CD4-positive, alpha-beta memory T cell (primary cell): ENCODE measurements around the gene ITPR3. TPM values are rescaled to one million over a fixed set of nuclear protein-coding genes. Genes with fewer than 3 reads are reported as not detected.

ENCODE experiments used
- CTCF ChIA-PET: fragments of 350-600 bp; sonication (Branson Sonifier 250); formaldehyde crosslinking; loops from one replicate; lab custom pipeline; 2021; ENCODE audit warnings: inconsistent platforms; ENCODE audit not compliant: partially characterized antibody; lab: Charles Lee
- POLR2A ChIA-PET: fragments of 350-600 bp; sonication (Branson Sonifier 250); formaldehyde crosslinking; loops from one replicate; lab custom pipeline; 2021; ENCODE audit not compliant: partially characterized antibody; lab: Charles Lee
- DNase-seq, 5 donors: peaks; one replicate each; pipeline versions ENCODE4 v3.0.0 to v3.0.0-alpha.2; 2020 to 2022; ENCODE audit warnings: mixed read lengths in 1 of 5
- H3K27ac ChIP-seq: one replicate; pipeline ENCODE4 v1.7.0; 2013; ENCODE audit warnings: low read depth, low read length
- H3K27me3 ChIP-seq: 2 replicates; pipeline ENCODE4 v1.7.0; 2013; ENCODE audit warnings: mild to moderate bottlenecking, low read length, moderate library complexity; ENCODE audit not compliant: insufficient read depth
- H3K36me3 ChIP-seq: 2 replicates; pipeline ENCODE4 v1.7.0; 2013; ENCODE audit warnings: mild to moderate bottlenecking, low read length, moderate library complexity; ENCODE audit not compliant: insufficient read depth
- H3K4me1 ChIP-seq: 2 replicates; pipeline ENCODE4 v1.7.0; 2013; ENCODE audit warnings: mild to moderate bottlenecking, low read length, moderate library complexity; ENCODE audit not compliant: insufficient read depth
- H3K4me3 ChIP-seq, 2 donors: one replicate each; pipeline ENCODE4 v1.7.0; 2013; ENCODE audit warnings: low read length in 2 of 2, mild to moderate bottlenecking in 1 of 2
- H3K9me3 ChIP-seq, 2 donors: one replicate each; pipeline ENCODE4 v1.7.0; 2013; ENCODE audit warnings: low read length in 2 of 2, control low read depth in 1 of 2; ENCODE audit not compliant: control insufficient read depth in 1 of 2
- H3K27ac Mint-ChIP-seq, 7 donors: one replicate each; pipeline ENCODE4 v1.8.0; 2020 to 2021; ENCODE audit warnings: mixed read lengths in 7 of 7, mild to moderate bottlenecking in 6 of 7, inconsistent platforms in 3 of 7, moderate library complexity in 3 of 7
- H3K27me3 Mint-ChIP-seq, 2 donors: one replicate each; pipeline ENCODE4 v1.8.0; 2020 to 2021; ENCODE audit warnings: mixed read lengths in 2 of 2
- H3K36me3 Mint-ChIP-seq, 2 donors: one replicate each; pipeline ENCODE4 v1.8.0; 2020 to 2021; ENCODE audit warnings: mixed read lengths in 2 of 2, inconsistent platforms in 1 of 2, mild to moderate bottlenecking in 1 of 2
- H3K4me1 Mint-ChIP-seq, 4 donors: one replicate each; pipeline ENCODE4 v1.8.0; 2020 to 2021; ENCODE audit warnings: mixed read lengths in 4 of 4, mild to moderate bottlenecking in 1 of 4
- H3K4me3 Mint-ChIP-seq, 8 donors: one replicate each; pipeline ENCODE4 v1.8.0; 2020 to 2021; ENCODE audit warnings: mixed read lengths in 8 of 8, mild to moderate bottlenecking in 7 of 8, moderate library complexity in 6 of 8, inconsistent platforms in 3 of 8
- H3K9me3 Mint-ChIP-seq, 8 donors: one replicate each; pipeline ENCODE4 v1.8.0; 2020 to 2021; ENCODE audit warnings: mixed read lengths in 8 of 8, mild to moderate bottlenecking in 5 of 8, inconsistent platforms in 3 of 8, moderate library complexity in 1 of 8
- intact Hi-C: fragments of 100-400 bp; cut with micrococcal nuclease; formaldehyde crosslinking; loops from one replicate; pipeline ENCODE4 v1.15.1; 2023
- polyA plus RNA-seq, 2 donors: library from polyadenylated mRNA; unstranded; fragments of 300-500 nt; fragmentation: Illumina TruSeq; gene quantifications; one replicate each; pipeline ENCODE4 v1.2.3, GENCODE V29; 2021
- total RNA-seq, 2 experiments: library from RNA; stranded (reverse); gene quantifications; one replicate each; pipeline ENCODE4 v1.2.3, GENCODE V29; 2021

Gene ITPR3
- total and polyA plus RNA-seq, 4 experiments from 2014 or later = 0.55 to 72.4 (median 39.7) TPM

DNA sequence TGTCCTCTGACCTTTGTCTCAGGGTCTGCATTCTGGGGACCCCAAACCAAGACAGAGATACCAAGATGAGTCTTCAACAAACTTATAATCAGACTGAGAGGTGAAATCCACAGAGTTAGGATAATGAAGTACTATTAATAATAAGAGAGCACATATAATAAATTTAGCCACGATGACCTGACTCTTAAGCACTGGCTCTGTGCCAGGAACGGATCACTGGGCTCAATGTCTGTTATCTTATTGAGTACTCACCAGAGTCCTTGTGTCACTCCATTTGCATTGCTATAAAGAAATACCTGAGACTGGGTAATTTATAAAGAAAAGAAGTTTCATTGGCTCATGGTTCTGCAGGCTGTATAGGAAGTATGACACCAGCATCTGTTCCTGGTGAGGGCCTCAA is 18.9 kb upstream of the ITPR3 start:
- CTCF ChIA-PET = interaction anchor here (1.2 kb wide), 1 partner anchor 12 kb away, joined by 4 read pairs; no protein-coding TSS in a partner anchor
- Histone ChIP-seq H3K27ac (no peak overlapping the region), H3K9me3 (no peaks in the 10 kb centered on the region), H3K4me1 (no peaks in the 10 kb centered on the region), H3K4me3 (no peak overlapping the region), H3K36me3 (no peaks in the 10 kb centered on the region), H3K27me3 (no peaks in the 10 kb centered on the region)
- Mint-ChIP-seq H3K9me3 (peaks cover 0 to 8% (median 6%) of the 10 kb centered on the region in 8 donors), H3K27me3 (no peaks in the 10 kb centered on the region), H3K36me3 (peaks cover 0 to 5% of the 10 kb centered on the region in 2 donors), H3K4me1 (peaks cover 0 to 13% (median 4%) of the 10 kb centered on the region in 4 donors), H3K4me3 (no peak overlapping the region), H3K27ac (no peak overlapping the region)
- intact Hi-C loops = no loop called here
- DNase-seq = no peak
- POLR2A ChIA-PET = no interaction called here

DNA sequence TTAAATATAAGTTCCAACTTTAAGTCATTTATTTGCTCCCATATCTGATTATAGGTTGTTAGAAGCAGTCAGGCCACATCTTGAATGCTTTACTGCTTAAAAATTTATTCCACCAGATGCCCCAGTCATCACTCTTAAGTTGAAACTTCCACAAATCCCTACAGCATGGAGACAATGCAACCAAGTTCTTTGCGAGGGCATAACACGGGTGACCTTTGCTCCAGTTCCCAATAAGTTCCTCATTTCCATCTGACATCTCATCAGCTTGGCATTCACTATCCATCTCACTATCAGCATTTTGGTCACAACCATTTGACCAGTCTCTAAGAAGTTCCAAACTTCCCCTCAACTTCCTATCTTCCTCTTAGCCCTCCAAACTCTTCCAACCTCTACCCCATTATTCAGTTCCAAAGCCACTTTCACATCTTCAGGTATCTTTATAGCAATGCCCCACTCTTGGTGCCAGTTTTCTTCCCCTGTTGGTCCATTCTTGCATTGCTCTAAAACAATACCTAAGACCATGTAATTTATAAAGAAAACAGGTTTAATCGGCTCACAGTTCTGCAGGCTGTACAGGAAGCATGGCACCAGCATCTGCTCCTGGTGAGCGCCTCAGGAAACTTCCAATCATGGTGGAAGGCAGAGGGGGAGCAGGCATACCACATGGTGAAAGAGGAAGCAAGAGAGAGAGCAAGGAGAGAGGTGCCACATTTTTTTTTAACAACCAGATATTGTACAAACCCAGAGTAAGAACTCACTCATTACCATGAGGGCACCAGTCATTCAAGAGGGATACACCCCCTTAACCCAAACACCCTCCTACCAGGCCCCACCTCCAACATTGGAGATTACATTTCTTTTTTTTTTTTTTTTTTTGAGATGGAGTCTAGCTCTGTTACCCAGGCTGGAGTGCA is 15.9 kb upstream of the ITPR3 start:
- ChIA-PET POLR2A (no interaction called here), CTCF (interaction anchor here (1.6 kb wide), 1 partner anchor 10 kb away, joined by 4 read pairs; no protein-coding TSS in a partner anchor)
- H3K27me3 ChIP-seq = no peaks in the 10 kb centered on the region
- peaks cover 0 to 8% (median 6%) of the 10 kb centered on the region in 8 donors for H3K9me3 Mint-ChIP-seq
- no peaks in the 10 kb centered on the region for H3K27me3 Mint-ChIP-seq
- no peak overlapping the region for H3K4me3 ChIP-seq
- no peak overlapping the region for H3K27ac ChIP-seq
- peak overlapping the region in 1 of 7 donors; percentile 45 for H3K27ac Mint-ChIP-seq
- peaks cover 0 to 5% of the 10 kb centered on the region in 2 donors for H3K36me3 Mint-ChIP-seq
- no peak overlapping the region for H3K4me3 Mint-ChIP-seq
- no peaks in the 10 kb centered on the region for H3K9me3 ChIP-seq
- DNase-seq = no peak
- H3K4me1 ChIP-seq = no peaks in the 10 kb centered on the region
- H3K4me1 Mint-ChIP-seq = no peaks in the 10 kb centered on the region
- intact Hi-C loops = no loop called here
- H3K36me3 ChIP-seq = no peaks in the 10 kb centered on the region

DNA sequence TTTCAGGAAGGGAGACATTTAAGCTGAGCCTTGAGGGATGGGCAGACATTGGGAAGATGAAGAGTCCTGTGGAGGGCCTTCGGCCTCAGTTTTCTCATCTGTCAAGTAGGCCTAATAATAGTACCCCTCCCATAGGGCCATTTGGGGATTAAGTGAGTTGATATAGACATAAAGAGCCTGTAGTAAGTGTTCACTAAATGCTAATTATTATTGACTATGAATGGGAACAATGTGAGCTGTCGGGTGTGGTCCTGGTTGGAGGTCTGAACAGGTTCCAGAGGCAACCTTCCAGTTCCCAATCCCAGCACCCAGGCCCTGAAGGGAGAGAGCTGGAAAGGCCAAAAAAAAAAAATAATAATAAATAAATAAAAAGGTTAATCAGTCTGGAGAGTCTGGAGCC is 14.5 kb upstream of the ITPR3 start:
- Mint-ChIP-seq H3K27ac (no peak overlapping the region), H3K9me3 (peaks cover 0 to 8% (median 6%) of the 10 kb centered on the region in 8 donors), H3K36me3 (peaks cover 0 to 5% of the 10 kb centered on the region in 2 donors), H3K27me3 (no peaks in the 10 kb centered on the region), H3K4me1 (no peaks in the 10 kb centered on the region), H3K4me3 (no peak overlapping the region)
- H3K27me3 ChIP-seq = no peaks in the 10 kb centered on the region
- intact Hi-C loops = no loop called here
- no peak for DNase-seq
- CTCF ChIA-PET = interaction anchor here (1.2 to 4.5 kb wide), 7 partner anchors 8 to 105 kb away, joined by 4 to 46 read pairs (median 12); partner anchors contain the start of genes ITPR3 and UQCC2
- no peak overlapping the region for H3K4me3 ChIP-seq
- H3K9me3 ChIP-seq = no peaks in the 10 kb centered on the region
- no peak overlapping the region for H3K27ac ChIP-seq
- POLR2A ChIA-PET = interaction anchor here (0.9 kb wide), 1 partner anchor 20 kb away, joined by 4 read pairs; no protein-coding TSS in a partner anchor
- H3K36me3 ChIP-seq = no peaks in the 10 kb centered on the region
- H3K4me1 ChIP-seq = no peaks in the 10 kb centered on the region

DNA sequence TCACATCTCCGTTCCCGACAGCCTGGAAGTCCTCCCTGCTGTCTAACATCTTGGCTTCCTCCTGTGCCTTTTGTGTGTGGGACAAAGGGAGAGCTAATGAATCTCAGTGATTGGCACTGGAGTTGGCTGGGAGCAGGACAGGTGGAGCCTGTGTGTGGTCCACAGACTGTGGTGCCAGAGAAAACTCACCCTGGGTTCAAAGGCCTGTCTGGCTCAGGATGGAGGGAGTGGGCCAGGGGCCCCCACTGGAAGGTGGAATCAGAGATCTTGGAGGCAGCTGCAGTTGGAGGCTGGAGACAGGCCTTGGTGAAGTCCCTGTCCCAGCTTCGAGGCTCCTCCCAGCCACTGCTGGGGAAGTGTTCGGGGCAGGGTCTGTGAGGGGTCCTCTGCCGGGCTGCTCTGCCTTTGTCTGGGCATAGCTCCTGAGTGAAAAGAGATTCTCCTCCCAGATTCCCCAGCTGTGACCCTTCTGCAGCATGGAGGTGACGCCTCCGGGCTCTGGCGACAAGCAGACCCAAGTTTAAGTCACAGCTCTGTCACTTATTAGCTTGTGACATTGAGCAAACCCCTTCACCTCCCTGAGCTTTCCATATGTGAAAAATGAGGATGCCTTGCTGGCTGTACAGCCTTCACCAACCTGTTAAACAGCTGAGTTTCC is 13.9 kb upstream of the ITPR3 start:
- no peaks in the 10 kb centered on the region for H3K4me1 ChIP-seq
- no peak overlapping the region for H3K27ac ChIP-seq
- no peaks in the 10 kb centered on the region for H3K36me3 ChIP-seq
- H3K9me3 ChIP-seq = no peaks in the 10 kb centered on the region
- no peaks in the 10 kb centered on the region for H3K4me1 Mint-ChIP-seq
- no peak overlapping the region for H3K4me3 Mint-ChIP-seq
- H3K4me3 ChIP-seq = no peak overlapping the region
- DNase-seq = no peak
- peaks cover 0 to 8% (median 6%) of the 10 kb centered on the region in 8 donors for H3K9me3 Mint-ChIP-seq
- ChIA-PET POLR2A (interaction anchor here (0.9 to 2.3 kb wide), 5 partner anchors 13 to 22 kb away, joined by 4 to 12 read pairs (median 5); partner anchors contain the start of gene ITPR3), CTCF (interaction anchor here (0.6 to 4.5 kb wide), 14 partner anchors 8 to 272 kb away, joined by 3 to 46 read pairs (median 4); partner anchors contain the start of genes ITPR3 and UQCC2)
- intact Hi-C loops = no loop called here
- H3K36me3 Mint-ChIP-seq = peaks cover 0 to 5% of the 10 kb centered on the region in 2 donors
- H3K27me3 ChIP-seq = no peaks in the 10 kb centered on the region
- no peaks in the 10 kb centered on the region for H3K27me3 Mint-ChIP-seq
- no peak overlapping the region for H3K27ac Mint-ChIP-seq

DNA sequence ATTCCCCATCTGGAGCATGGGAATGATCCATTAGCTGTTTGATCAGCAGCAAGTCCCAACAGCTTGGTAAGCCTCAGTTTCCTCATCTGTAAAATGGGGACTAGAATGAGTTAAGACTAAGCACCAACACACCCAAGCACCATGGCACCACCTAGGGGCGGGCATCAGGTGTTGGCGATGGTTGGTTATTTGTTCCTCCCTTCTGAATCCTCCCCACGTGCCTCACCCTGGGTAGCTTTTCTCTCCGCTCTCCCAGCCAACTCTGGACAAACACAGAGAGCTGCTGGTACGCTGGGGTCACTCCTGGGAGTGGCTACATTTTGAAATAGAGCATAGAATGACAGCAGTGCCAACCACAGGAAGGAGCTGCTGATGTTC is 13.3 kb upstream of the ITPR3 start:
- intact Hi-C loops = no loop called here
- POLR2A ChIA-PET = interaction anchor here (0.9 to 2.3 kb wide), 5 partner anchors 13 to 22 kb away, joined by 4 to 12 read pairs (median 5); partner anchors contain the start of gene ITPR3

DNA sequence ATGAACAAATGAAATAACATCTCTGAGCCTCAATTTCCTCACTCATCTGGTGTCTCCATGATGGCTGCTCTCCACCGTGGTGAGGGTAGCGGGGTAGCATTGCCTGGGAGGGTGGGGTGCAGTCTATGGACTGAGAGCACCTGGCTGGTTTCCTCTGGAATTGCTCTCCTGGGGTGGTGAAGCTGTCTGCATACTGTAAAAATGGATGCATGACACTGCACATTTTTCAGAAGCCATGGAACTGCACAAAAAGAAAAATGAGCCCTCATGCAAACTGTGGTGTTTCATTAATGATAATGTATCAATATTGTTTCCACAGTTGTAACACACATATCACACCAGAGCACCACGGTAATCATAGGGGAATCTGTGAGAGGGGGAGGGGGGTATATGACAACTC is 12.1 kb upstream of the ITPR3 start:
- Mint-ChIP-seq H3K4me3 (no peak overlapping the region), H3K36me3 (peaks cover 0 to 5% of the 10 kb centered on the region in 2 donors), H3K27ac (no peak overlapping the region), H3K9me3 (peaks cover 0 to 8% (median 6%) of the 10 kb centered on the region in 8 donors), H3K27me3 (no peaks in the 10 kb centered on the region), H3K4me1 (no peaks in the 10 kb centered on the region)
- Histone ChIP-seq H3K27me3 (no peaks in the 10 kb centered on the region), H3K36me3 (no peaks in the 10 kb centered on the region), H3K4me3 (no peak overlapping the region), H3K4me1 (no peaks in the 10 kb centered on the region), H3K9me3 (no peaks in the 10 kb centered on the region), H3K27ac (no peak overlapping the region)
- no peak for DNase-seq
- POLR2A ChIA-PET = interaction anchor here (2.3 kb wide), 1 partner anchor 12 kb away, joined by 12 read pairs; the partner anchor contains the start of gene ITPR3
- CTCF ChIA-PET = interaction anchor here (4.5 kb wide), 1 partner anchor 23 kb away, joined by 46 read pairs; no protein-coding TSS in a partner anchor
- intact Hi-C loops = no loop called here

More for the DNA sequence above, 13.3 kb upstream of the ITPR3 start:
- Histone ChIP-seq H3K4me3 (no peak overlapping the region), H3K36me3 (no peaks in the 10 kb centered on the region), H3K27ac (no peak overlapping the region), H3K4me1 (no peaks in the 10 kb centered on the region), H3K27me3 (no peaks in the 10 kb centered on the region), H3K9me3 (no peaks in the 10 kb centered on the region)
- no peak overlapping the region for H3K4me3 Mint-ChIP-seq
- DNase-seq = peak in 4 of 5 donors; percentile 27 to 40 (median 32)
- no peaks in the 10 kb centered on the region for H3K27me3 Mint-ChIP-seq
- H3K36me3 Mint-ChIP-seq = peaks cover 0 to 5% of the 10 kb centered on the region in 2 donors
- H3K9me3 Mint-ChIP-seq = peaks cover 0 to 8% (median 6%) of the 10 kb centered on the region in 8 donors
- CTCF ChIA-PET = interaction anchor here (0.6 to 4.5 kb wide), 13 partner anchors 13 to 272 kb away, joined by 3 to 46 read pairs (median 5); partner anchors contain the start of genes ITPR3 and UQCC2
- H3K4me1 Mint-ChIP-seq = no peaks in the 10 kb centered on the region
- H3K27ac Mint-ChIP-seq = no peak overlapping the region
